Stomach (tissue), 9 donors: ENCODE results near the gene TLCD1. TPM values are rescaled to one million over a fixed set of nuclear protein-coding genes. Genes with fewer than 3 reads are reported as not detected.
"Not testable (repeated sequence)": the region's sequence is repeated elsewhere in the genome, so short reads cannot be mapped to it uniquely, and the experiment has no call there.

Experiments used
- DNase-seq, 2 donors: peaks; one replicate each; pipeline versions ENCODE4 v3.0.0 to v3.0.0-alpha.2; 2013 to 2019
- H3K27ac ChIP-seq, 5 donors: fragments of 200-600 bp in 4 of 5; sonication (generic) in 4 of 5; one replicate each; pipeline ENCODE4 v1.5.1; 2013 to 2019; ENCODE audit warnings: mild to moderate bottlenecking in 1 of 5, moderate library complexity in 1 of 5
- H3K27me3 ChIP-seq, 3 donors: fragments of 200-600 bp; sonication (generic); one replicate each; pipeline ENCODE4 v1.5.1; 2017 to 2019; ENCODE audit warnings: mixed run types in 1 of 3
- H3K36me3 ChIP-seq, 4 donors: fragments of 200-600 bp; sonication (generic); 1 replicate in 3 of 4; 2 replicates in 1 of 4; pipeline ENCODE4 v1.5.1; 2016 to 2019
- H3K4me1 ChIP-seq, 4 donors: fragments of 200-600 bp; sonication (generic); one replicate each; pipeline ENCODE4 v1.5.1; 2016 to 2019
- H3K4me3 ChIP-seq, 4 donors: fragments of 200-600 bp; sonication (generic) in 3 of 4; one replicate each; pipeline ENCODE4 v1.5.1; 2016 to 2019; ENCODE audit warnings: mild to moderate bottlenecking in 1 of 4
- H3K9me3 ChIP-seq, 4 donors: fragments of 200-600 bp; sonication (generic); one replicate each; pipeline ENCODE4 v1.5.1; 2016 to 2019
- CTCF ChIP-seq, 7 experiments: fragments of 450-650 bp in 4 of 7; fragments of 200-600 bp in 3 of 7; sonication (generic) in 3 of 7; IDR thresholded peaks; one replicate each; pipeline ENCODE4 v1.5.1; 2016 to 2019; ENCODE audit warnings: antibody characterized with exemption in 7 of 7, control low read depth in 2 of 7, mild to moderate bottlenecking in 1 of 7
- EP300 ChIP-seq: sonication (generic); formaldehyde crosslinking; IDR thresholded peaks from one replicate; pipeline ENCODE4 v1.6.1; 2017; ENCODE audit warnings: antibody characterized with exemption
- POLR2A ChIP-seq, 4 donors: fragments of 450-650 bp; IDR thresholded peaks; one replicate each; pipeline ENCODE4 v1.6.1; 2016; ENCODE audit warnings: antibody characterized with exemption in 4 of 4, control low read depth in 2 of 4, mild to moderate bottlenecking in 1 of 4, moderate library complexity in 1 of 4
- POLR2AphosphoS5 ChIP-seq, 3 donors: sonication (generic); formaldehyde crosslinking; IDR thresholded peaks; one replicate each; pipeline ENCODE4 v1.6.1; 2016; ENCODE audit warnings: antibody characterized with exemption in 3 of 3
- WGBS, 5 donors: extraction: QIAGEN DNeasy Blood & Tissue Kit in 3 of 5; methylation state at CpG; one replicate each; pipeline versions ENCODE4 v1.1.5 to v1.1.7; 2013 to 2018; 5-methylcytosine and 5-hydroxymethylcytosine counted together
- intact Hi-C: fragments of 100-400 bp; cut with DNase I; formaldehyde crosslinking; loops from one replicate; pipeline ENCODE4 v1.15.1; 2023; ENCODE audit warnings: low total_unique reads
- polyA plus RNA-seq, 3 donors: library from polyadenylated mRNA; stranded (reverse); fragments of 200-250 nt; gene quantifications; one replicate each; pipeline ENCODE4 v1.2.3, GENCODE V29; 2013
- total RNA-seq, 5 donors: library from RNA; depleted of rRNA; stranded (reverse); fragments of >200 nt; gene quantifications; one replicate each; pipeline versions ENCODE4 v1.1.0 to v1.2.3, GENCODE V29; 2014 to 2016
- donor health status: healthy with polysubstance abuse.
- donor health status: Bipolar disorder and iron deficiency.
- donor health status: healthy.

TLCD1 gene
- total and polyA plus RNA-seq, 8 donors: 2.6 to 21.0 (median 10.0) TPM; not detected in 2

- H3K36me3 ChIP-seq: peaks cover 22 to 33% (median 32%) of the 10 kb centered on the region in 4 donors
- H3K4me1 ChIP-seq: peaks cover 32 to 72% (median 69%) of the 10 kb centered on the region in 4 donors
- intact Hi-C loops: no loop called here
- H3K4me3 ChIP-seq: peak overlapping the region; percentile 74 to 88 (median 79)
- WGBS, 5 donors: 0 to 1% (median 1%) methylated on average over 30 to 57 of the region's 57 CpGs
- peak; percentile 96 to 98 for DNase-seq
- H3K9me3 ChIP-seq: no peaks in the 10 kb centered on the region
- TF ChIP-seq CTCF (IDR thresholded peaks at IDR 0.05): peak in 6 of 7 experiments; percentile 77 to 100 (median 99)
- TF ChIP-seq POLR2AphosphoS5 (IDR thresholded peaks at IDR 0.05): peak; percentile 25 to 83 (median 38)
- no peak for TF ChIP-seq POLR2A (IDR thresholded peaks at IDR 0.05)
- peak overlapping the region; percentile 91 to 99 (median 99) for H3K27ac ChIP-seq
- no peaks in the 10 kb centered on the region for H3K27me3 ChIP-seq
Observed at GRCh38 chr17:28726627-28727491, 826 bp upstream of the TLCD1 start.

- Histone ChIP-seq H3K4me1 (peaks cover 43 to 83% (median 80%) of the 10 kb centered on the region in 4 donors), H3K36me3 (peaks cover 31 to 44% (median 43%) of the 10 kb centered on the region in 4 donors), H3K27me3 (no peaks in the 10 kb centered on the region), H3K27ac (peak overlapping the region; percentile 91 to 99 (median 99)), H3K9me3 (no peaks in the 10 kb centered on the region), H3K4me3 (peak overlapping the region; percentile 74 to 88 (median 79))
- 0 to 2% (median 2%) methylated on average over 8 to 45 of the region's 45 CpGs for WGBS, 5 donors
- intact Hi-C loops: no loop called here
- TF ChIP-seq POLR2A (IDR thresholded peaks at IDR 0.05): no peak
- peak in 2 of 3 donors; percentile 6 to 83 for TF ChIP-seq POLR2AphosphoS5 (IDR thresholded peaks at IDR 0.05)
- no peak for TF ChIP-seq CTCF (IDR thresholded peaks at IDR 0.05)
- no peak for TF ChIP-seq EP300
- peak in 1 of 2 donors; percentile 73 for DNase-seq
Observed at GRCh38 chr17:28725660-28726225, 290 bp downstream of the TLCD1 start.

GRCh38 chr17:28725166-28725659 is 820 bp downstream of the TLCD1 start:
- no peaks in the 10 kb centered on the region for H3K27me3 ChIP-seq
- peak overlapping the region; percentile 74 to 88 (median 79) for H3K4me3 ChIP-seq
- peaks cover 32 to 45% (median 44%) of the 10 kb centered on the region in 4 donors for H3K36me3 ChIP-seq
- H3K9me3 ChIP-seq: no peaks in the 10 kb centered on the region
- intact Hi-C loops: no loop called here
- 17 to 22% (median 22%) methylated on average over 20 of the region's 20 CpGs for WGBS, 5 donors
- peak in 1 of 7 experiments; percentile 4 for TF ChIP-seq CTCF (IDR thresholded peaks at IDR 0.05)
- peak in 1 of 3 donors; percentile 67 for TF ChIP-seq POLR2AphosphoS5 (IDR thresholded peaks at IDR 0.05)
- no peak for TF ChIP-seq POLR2A (IDR thresholded peaks at IDR 0.05)
- no peak for TF ChIP-seq EP300
- no peak for DNase-seq
- H3K27ac ChIP-seq: peak overlapping the region; percentile 91 to 99 (median 99)
- peaks cover 48 to 88% (median 86%) of the 10 kb centered on the region in 4 donors for H3K4me1 ChIP-seq

GRCh38 chr17:28724500-28725165 is 1.4 kb downstream of the TLCD1 start:
- Histone ChIP-seq H3K36me3 (peaks cover 32 to 45% (median 44%) of the 10 kb centered on the region in 4 donors), H3K27ac (peak overlapping the region; percentile 31 to 99 (median 99)), H3K4me1 (peaks cover 48 to 87% (median 83%) of the 10 kb centered on the region in 4 donors), H3K27me3 (no peaks in the 10 kb centered on the region), H3K9me3 (no peaks in the 10 kb centered on the region), H3K4me3 (peak overlapping the region in 2 of 4 donors; percentile 76 to 88)
- no peak for TF ChIP-seq POLR2AphosphoS5 (IDR thresholded peaks at IDR 0.05)
- TF ChIP-seq CTCF (IDR thresholded peaks at IDR 0.05): no peak
- TF ChIP-seq POLR2A (IDR thresholded peaks at IDR 0.05): no peak
- no peak for TF ChIP-seq EP300
- intact Hi-C loops: no loop called here
- DNase-seq: no peak
- WGBS, 5 donors: 69 to 76% (median 73%) methylated on average over 10 of the region's 10 CpGs

- H3K27ac ChIP-seq: peak overlapping the region in 1 of 5 donors; percentile 15
- peaks cover 45 to 83% (median 80%) of the 10 kb centered on the region in 4 donors for H3K4me1 ChIP-seq
- H3K4me3 ChIP-seq, intact Hi-C loops, H3K9me3 ChIP-seq, H3K27me3 ChIP-seq, DNase-seq: not testable (repeated sequence)
- peaks cover 32 to 45% (median 44%) of the 10 kb centered on the region in 4 donors for H3K36me3 ChIP-seq
- 57 to 66% (median 60%) methylated on average over 4 of the region's 4 CpGs for WGBS, 5 donors
Observed at GRCh38 chr17:28723836-28724499, 2.1 kb downstream of the TLCD1 start.
